CD14-positive monocyte (primary cell): ENCODE measurements around the gene SEMA4D. TPM values are rescaled to one million over a fixed set of nuclear protein-coding genes. Genes with fewer than 3 reads are reported as not detected.
A peak's percentile ranks its signal among the peaks of the same experiment; 100 is the strongest.

Experiments
- DNase-seq, 3 donors: peaks; one replicate each; pipeline ENCODE4 v3.0.0-alpha.2; 2011 to 2022
- H2AFZ ChIP-seq: 2 replicates; pipeline ENCODE4 v1.6.0; 2012; ENCODE audit warnings: mild to moderate bottlenecking, low read depth, low read length, inconsistent platforms; ENCODE audit not compliant: insufficient read depth, poor library complexity, severe bottlenecking
- H3K27ac ChIP-seq, 2 donors: 1 replicate in 1 of 2; 2 replicates in 1 of 2; pipeline ENCODE4 v1.5.1; 2012 to 2013; ENCODE audit warnings: low read length in 2 of 2, control low read depth in 1 of 2, inconsistent platforms in 1 of 2, low read depth in 1 of 2, mild to moderate bottlenecking in 1 of 2
- H3K27me3 ChIP-seq, 2 donors: one replicate each; pipeline versions ENCODE4 v1.6.0 to v1.6.1; 2011 to 2013; ENCODE audit warnings: low read length in 2 of 2; ENCODE audit not compliant: control insufficient read depth in 2 of 2, insufficient read depth in 2 of 2
- H3K36me3 ChIP-seq, 2 donors: replicated peaks in 1 of 2; 1 replicate in 1 of 2; 2 replicates in 1 of 2; pipeline versions ENCODE4 v1.5.1 to v1.6.1; 2012 to 2013; ENCODE audit warnings: low read length in 2 of 2, control low read depth in 1 of 2, inconsistent platforms in 1 of 2, mild to moderate bottlenecking in 1 of 2; ENCODE audit not compliant: insufficient read depth in 2 of 2, control insufficient read depth in 1 of 2
- H3K4me1 ChIP-seq, 2 donors: 1 replicate in 1 of 2; 2 replicates in 1 of 2; pipeline versions ENCODE4 v1.5.1 to v1.6.1; 2012 to 2013; ENCODE audit warnings: low read length in 2 of 2, control low read depth in 1 of 2, inconsistent platforms in 1 of 2, mild to moderate bottlenecking in 1 of 2, moderate library complexity in 1 of 2; ENCODE audit not compliant: insufficient read depth in 2 of 2, control insufficient read depth in 1 of 2
- H3K4me2 ChIP-seq: replicated peaks from 2 replicates; pipeline ENCODE3; 2012; ENCODE audit warnings: low read length, moderate library complexity, mild to moderate bottlenecking; ENCODE audit not compliant: poor library complexity, severe bottlenecking; ENCODE audit errors: extremely low read depth
- H3K4me3 ChIP-seq, 3 experiments: fragments of 200-600 bp in 1 of 3; sonication (generic) in 1 of 3; replicated peaks in 1 of 3; 1 replicate in 2 of 3; 2 replicates in 1 of 3; pipeline ENCODE4 v1.5.1; 2011 to 2013; ENCODE audit warnings: low read length in 3 of 3, mild to moderate bottlenecking in 3 of 3, control low read depth in 2 of 3, low read depth in 2 of 3, inconsistent platforms in 1 of 3, moderate library complexity in 1 of 3
- H3K79me2 ChIP-seq: 2 replicates; pipeline ENCODE4 v1.6.0; 2012; ENCODE audit warnings: mild to moderate bottlenecking, control low read depth, inconsistent platforms, low read length, moderate library complexity; ENCODE audit not compliant: insufficient read depth
- H3K9ac ChIP-seq: 2 replicates; pipeline ENCODE4 v1.6.0; 2017; ENCODE audit warnings: low read length, mild to moderate bottlenecking; ENCODE audit not compliant: insufficient read depth, poor library complexity, severe bottlenecking
- H3K9me3 ChIP-seq, 2 donors: replicated peaks in 1 of 2; 1 replicate in 1 of 2; 2 replicates in 1 of 2; pipeline versions ENCODE4 v1.5.1 to v1.6.1; 2012 to 2013; ENCODE audit warnings: low read length in 2 of 2, control low read depth in 1 of 2; ENCODE audit not compliant: control insufficient read depth in 1 of 2, insufficient read depth in 1 of 2
- H4K20me1 ChIP-seq: 2 replicates; pipeline ENCODE4 v1.6.0; 2012; ENCODE audit warnings: mild to moderate bottlenecking, low read length, control low read depth, moderate library complexity; ENCODE audit not compliant: insufficient read depth
- H3K27ac Mint-ChIP-seq, 7 donors: one replicate each; pipeline ENCODE4 v1.8.0; 2020; ENCODE audit warnings: mild to moderate bottlenecking in 7 of 7, mixed read lengths in 7 of 7, moderate library complexity in 6 of 7, inconsistent platforms in 2 of 7
- H3K27me3 Mint-ChIP-seq, 3 donors: one replicate each; pipeline ENCODE4 v1.8.0; 2021 to 2022; ENCODE audit warnings: low read depth in 3 of 3, mild to moderate bottlenecking in 3 of 3, mixed read lengths in 3 of 3, moderate library complexity in 3 of 3, inconsistent platforms in 1 of 3
- H3K36me3 Mint-ChIP-seq, 2 donors: one replicate each; pipeline ENCODE4 v1.8.0; 2020; ENCODE audit warnings: mixed read lengths in 2 of 2, inconsistent platforms in 1 of 2, mild to moderate bottlenecking in 1 of 2
- H3K4me1 Mint-ChIP-seq: one replicate; pipeline ENCODE4 v1.8.0; 2020; ENCODE audit warnings: mild to moderate bottlenecking, mixed read lengths
- H3K4me3 Mint-ChIP-seq, 2 donors: one replicate each; pipeline ENCODE4 v1.8.0; 2020; ENCODE audit warnings: mild to moderate bottlenecking in 2 of 2, mixed read lengths in 2 of 2, moderate library complexity in 1 of 2
- H3K9me3 Mint-ChIP-seq, 7 donors: one replicate each; pipeline ENCODE4 v1.8.0; 2020 to 2022; ENCODE audit warnings: mixed read lengths in 7 of 7, mild to moderate bottlenecking in 6 of 7, moderate library complexity in 6 of 7, inconsistent platforms in 2 of 7
- WGBS: methylation state at CpG from one replicate; pipeline ENCODE4 v1.1.5; 2013; ENCODE audit warnings: missing lambda C conversion rate; ENCODE audit not compliant: insufficient coverage; 5-methylcytosine and 5-hydroxymethylcytosine counted together
- intact Hi-C, 2 donors: fragments of 100-400 bp; cut with micrococcal nuclease; formaldehyde crosslinking; loops; one replicate each; pipeline versions ENCODE4 v1.15.0 to v1.15.1; 2023
- polyA plus RNA-seq, 3 donors: library from polyadenylated mRNA; depleted of rRNA in 1 of 3; unstranded in 2 of 3; stranded (reverse) in 1 of 3; fragments of 300-500 nt in 2 of 3; fragments of >200 nt in 1 of 3; fragmentation: Illumina TruSeq in 2 of 3; gene quantifications; 1 replicate in 2 of 3; 2 replicates in 1 of 3; pipeline ENCODE4 v1.2.3, GENCODE V29; 2012 to 2021
- TF ChIP-seq, protein P1 (sequence below): fragments of 200-600 bp; IDR thresholded peaks from one replicate; pipeline ENCODE4 v1.8.0; 2022; ENCODE audit warnings: antibody characterized with exemption, mild to moderate bottlenecking

The SEMA4D gene
- polyA plus RNA-seq, 3 donors: 28.2 to 117 (median 28.6) TPM

GRCh38 chr9:89533411-89534095 is 35.6 kb upstream of the SEMA4D start:
- 93% methylated on average over 7 of the region's 10 CpGs for WGBS
- peaks cover 2 to 5% of the 10 kb centered on the region in 2 donors for H3K36me3 Mint-ChIP-seq

DNA sequence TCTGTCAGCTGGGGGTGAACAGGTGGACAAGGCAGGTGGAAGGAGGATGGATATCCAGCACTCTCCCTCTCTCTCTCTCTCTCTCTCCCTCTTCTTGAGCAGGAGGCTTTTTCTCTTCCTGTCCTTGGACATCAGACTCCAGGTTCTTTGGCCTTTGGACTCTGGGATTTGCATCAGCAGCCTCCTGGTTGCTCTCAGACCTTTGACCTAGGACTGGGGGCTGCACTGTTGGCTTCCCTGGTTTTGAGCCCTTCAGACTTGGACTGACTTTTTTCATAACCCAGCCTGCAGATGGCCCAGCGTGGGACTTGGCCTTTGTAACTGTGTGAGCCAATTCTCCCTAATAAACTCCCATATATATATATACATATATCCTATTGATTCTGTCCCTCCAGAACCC is 35.0 kb upstream of the SEMA4D start:
- H3K36me3 Mint-ChIP-seq: peaks cover 6% of the 10 kb centered on the region in 2 donors
- Histone ChIP-seq H3K36me3 (no peaks in the 10 kb centered on the region), H3K27me3 (no peaks in the 10 kb centered on the region), H4K20me1 (no peaks in the 10 kb centered on the region), H3K27ac (no peak overlapping the region), H3K4me3 (no peak overlapping the region), H3K4me2 (no peak overlapping the region), H3K9me3 (peaks cover 0 to 3% of the 10 kb centered on the region in 2 donors), H3K4me1 (peaks cover 79 to 94% of the 10 kb centered on the region in 2 donors), H2AFZ (no peak overlapping the region), H3K79me2 (no peaks in the 10 kb centered on the region), H3K9ac (no peak overlapping the region)
- TF ChIP-seq, protein P1, sequence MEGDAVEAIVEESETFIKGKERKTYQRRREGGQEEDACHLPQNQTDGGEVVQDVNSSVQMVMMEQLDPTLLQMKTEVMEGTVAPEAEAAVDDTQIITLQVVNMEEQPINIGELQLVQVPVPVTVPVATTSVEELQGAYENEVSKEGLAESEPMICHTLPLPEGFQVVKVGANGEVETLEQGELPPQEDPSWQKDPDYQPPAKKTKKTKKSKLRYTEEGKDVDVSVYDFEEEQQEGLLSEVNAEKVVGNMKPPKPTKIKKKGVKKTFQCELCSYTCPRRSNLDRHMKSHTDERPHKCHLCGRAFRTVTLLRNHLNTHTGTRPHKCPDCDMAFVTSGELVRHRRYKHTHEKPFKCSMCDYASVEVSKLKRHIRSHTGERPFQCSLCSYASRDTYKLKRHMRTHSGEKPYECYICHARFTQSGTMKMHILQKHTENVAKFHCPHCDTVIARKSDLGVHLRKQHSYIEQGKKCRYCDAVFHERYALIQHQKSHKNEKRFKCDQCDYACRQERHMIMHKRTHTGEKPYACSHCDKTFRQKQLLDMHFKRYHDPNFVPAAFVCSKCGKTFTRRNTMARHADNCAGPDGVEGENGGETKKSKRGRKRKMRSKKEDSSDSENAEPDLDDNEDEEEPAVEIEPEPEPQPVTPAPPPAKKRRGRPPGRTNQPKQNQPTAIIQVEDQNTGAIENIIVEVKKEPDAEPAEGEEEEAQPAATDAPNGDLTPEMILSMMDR: no peak
- intact Hi-C loops: loop anchor here in 1 of 2 donors (10.0 kb wide), 1 partner anchor 208 kb away; no protein-coding TSS in a partner anchor
- peaks cover 89% of the 10 kb centered on the region for H3K4me1 Mint-ChIP-seq
- H3K9me3 Mint-ChIP-seq: peaks cover 0 to 5% (median 0%) of the 10 kb centered on the region in 7 donors
- peaks cover 0 to 4% (median 0%) of the 10 kb centered on the region in 3 donors for H3K27me3 Mint-ChIP-seq
- no CpG with 5 or more reads among the region's 1 CpG for WGBS
- DNase-seq: no peak
- no peak overlapping the region for H3K4me3 Mint-ChIP-seq
- H3K27ac Mint-ChIP-seq: peak overlapping the region in 2 of 7 donors; percentile 54 to 75

More at GRCh38 chr9:89533411-89534095, 35.6 kb upstream of the SEMA4D start:
- no peak overlapping the region for H3K27ac ChIP-seq
- TF ChIP-seq, protein P1: no peak
- no peak overlapping the region for H3K4me3 ChIP-seq
- H3K36me3 ChIP-seq: no peaks in the 10 kb centered on the region
- Mint-ChIP-seq H3K9me3 (peaks cover 0 to 2% (median 0%) of the 10 kb centered on the region in 7 donors), H3K4me1 (peaks cover 85% of the 10 kb centered on the region), H3K27ac (peak overlapping the region in 2 of 7 donors; percentile 18 to 68), H3K4me3 (no peak overlapping the region), H3K27me3 (peaks cover 0 to 4% (median 0%) of the 10 kb centered on the region in 3 donors)
- peaks cover 73 to 88% of the 10 kb centered on the region in 2 donors for H3K4me1 ChIP-seq
- no peak overlapping the region for H3K4me2 ChIP-seq
- no peaks in the 10 kb centered on the region for H4K20me1 ChIP-seq
- no peak for DNase-seq
- no peak overlapping the region for H2AFZ ChIP-seq
- no peaks in the 10 kb centered on the region for H3K79me2 ChIP-seq
- intact Hi-C loops: loop anchor here in 1 of 2 donors (10.0 kb wide), 1 partner anchor 209 kb away; no protein-coding TSS in a partner anchor
- H3K27me3 ChIP-seq: no peaks in the 10 kb centered on the region
- no peak overlapping the region for H3K9ac ChIP-seq
- no peaks in the 10 kb centered on the region for H3K9me3 ChIP-seq
